Stomach (tissue), 4 donors: ENCODE measurements around the gene NFIC.

Experiments used
- CTCF ChIP-seq, 7 experiments: fragments of 450-650 bp in 4 of 7; fragments of 200-600 bp in 3 of 7; sonication (generic) in 3 of 7; IDR thresholded peaks; one replicate each; pipeline ENCODE4 v1.5.1; 2016 to 2019; ENCODE audit warnings: antibody characterized with exemption in 7 of 7, control low read depth in 2 of 7, mild to moderate bottlenecking in 1 of 7
- EP300 ChIP-seq: sonication (generic); formaldehyde crosslinking; IDR thresholded peaks from one replicate; pipeline ENCODE4 v1.6.1; 2017; ENCODE audit warnings: antibody characterized with exemption
- POLR2A ChIP-seq, 4 donors: fragments of 450-650 bp; IDR thresholded peaks; one replicate each; pipeline ENCODE4 v1.6.1; 2016; ENCODE audit warnings: antibody characterized with exemption in 4 of 4, control low read depth in 2 of 4, mild to moderate bottlenecking in 1 of 4, moderate library complexity in 1 of 4

GRCh38 chr19:3476830-3477229, 110.4 kb downstream of the NFIC start:
- TF ChIP-seq EP300 (no peak), CTCF (IDR thresholded peaks at IDR 0.05) (no peak), POLR2A (IDR thresholded peaks at IDR 0.05) (no peak)
